ENCODE results near the gene DCBLD1.

Gene DCBLD1

DNA sequence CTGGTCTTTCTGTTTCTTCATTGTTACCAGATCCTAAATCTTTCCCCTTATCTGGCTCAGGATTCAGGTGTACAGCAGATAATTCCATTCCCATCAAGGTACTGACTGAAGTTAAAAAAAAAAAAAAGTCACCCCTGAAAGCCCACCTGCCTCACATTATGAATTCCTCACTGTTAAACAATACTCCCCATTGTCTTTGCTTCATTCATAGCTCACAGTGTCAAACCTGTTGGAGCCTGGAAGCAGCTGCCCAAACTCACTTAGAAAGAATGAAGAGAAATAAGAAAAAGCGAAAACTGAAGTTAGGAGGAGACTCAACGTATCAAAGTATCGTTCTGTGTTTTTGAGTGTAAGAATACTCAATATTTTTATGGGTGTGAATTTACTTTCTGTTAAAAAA lies 1.8 kb upstream of the DCBLD1 start:
- WGBS (ENCODE audit: extremely low coverage, insufficient coverage, insufficient read length): no CpG with 5 or more reads among the region's 3 CpGs
- H3K9ac ChIP-seq (ENCODE audit: low read length): no peak overlapping the region

DNA sequence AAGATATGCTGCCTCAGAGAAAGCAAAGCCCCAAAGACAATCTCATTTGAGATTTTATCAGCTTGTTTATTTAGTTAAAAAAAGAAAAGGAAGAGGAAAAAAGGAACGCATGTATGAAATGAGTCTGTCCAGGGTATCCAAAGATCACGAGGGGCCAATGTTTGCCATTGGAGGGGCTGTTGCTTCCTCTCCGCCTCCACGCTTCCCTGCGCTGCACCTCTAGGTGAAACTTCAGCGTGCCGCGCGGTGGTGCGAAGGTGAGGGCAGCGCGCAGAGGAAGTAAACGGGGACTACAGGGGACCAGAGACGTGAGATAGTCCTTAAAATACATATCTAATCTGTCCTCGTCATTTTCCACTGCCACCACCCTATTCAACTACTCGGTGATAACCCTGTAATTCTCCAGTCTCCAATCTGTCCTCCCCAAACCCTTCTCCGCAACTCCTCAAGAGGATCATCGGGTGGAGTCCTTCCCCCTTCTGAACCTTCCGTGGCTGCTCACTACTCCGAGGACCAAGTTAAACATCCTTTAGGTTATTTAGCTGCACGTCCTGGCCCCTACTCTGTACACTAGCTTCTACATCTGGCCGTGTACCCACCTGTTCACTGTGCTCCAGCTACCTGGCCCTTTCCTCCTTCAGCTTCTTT lies 1.1 kb upstream of the DCBLD1 start:
- Histone ChIP-seq H3K9ac (ENCODE audit: low read length) (no peak overlapping the region), H2AFZ (ENCODE audit: insufficient read depth, low read length, poor library complexity) (no peak overlapping the region), H3K79me1 (ENCODE audit: low read length) (peaks cover 24% of the 10 kb centered on the region), H4K91ac (ENCODE audit: low read depth, low read length) (peak overlapping the region; percentile 98), H2AK5ac (ENCODE audit: low read length) (no peak overlapping the region), H2BK120ac (ENCODE audit: insufficient read depth, low read length, poor library complexity) (peak overlapping the region; percentile 94), H2BK12ac (ENCODE audit: low read length) (peak overlapping the region; percentile 14), H4K8ac (ENCODE audit: low read depth, low read length) (peak overlapping the region; percentile 18), H3K27me3 (ENCODE audit: insufficient read depth, low read length) (no peaks in the 10 kb centered on the region), H2BK5ac (ENCODE audit: low read depth, low read length, poor library complexity) (peak overlapping the region; percentile 27), H3K79me2 (ENCODE audit: control insufficient read depth, insufficient read depth, low read length, poor library complexity) (peaks cover 4% of the 10 kb centered on the region), H3K4me2 (ENCODE audit: low read length) (peak overlapping the region; percentile 77), H3K4me1 (ENCODE audit: control insufficient read depth in 1 of 2, insufficient read depth in 2 of 2, low read length in 2 of 2) (peaks cover 3 to 14% of the 10 kb centered on the region in 2 experiments), H3K9me3 (ENCODE audit: insufficient read depth, low read depth, low read length) (no peaks in the 10 kb centered on the region), H3K18ac (ENCODE audit: low read length) (peak overlapping the region; percentile 31), H3K23ac (ENCODE audit: low read length) (no peak overlapping the region), H3K36me3 (ENCODE audit: control insufficient read depth in 1 of 2, insufficient read depth in 2 of 2, low read length in 2 of 2) (peaks cover 0 to under 1% of the 10 kb centered on the region in 2 experiments), H4K12ac (ENCODE audit: low read depth, low read length) (no peak overlapping the region), H3K27ac (ENCODE audit: low read depth, low read length) (peak overlapping the region; percentile 44), H3K4ac (ENCODE audit: low read depth, low read length) (peak overlapping the region; percentile 30), H3K4me3 (ENCODE audit: low read depth, low read length) (no peak overlapping the region), H3K14ac (ENCODE audit: low read length) (peak overlapping the region; percentile 32)
- DNase-seq: no peak
- WGBS (ENCODE audit: extremely low coverage, insufficient coverage, insufficient read length): no CpG with 5 or more reads among the region's 22 CpGs

More for the DNA sequence above, 1.8 kb upstream of the DCBLD1 start:
- no peak overlapping the region for H3K4ac ChIP-seq (ENCODE audit: low read depth, low read length)
- H3K79me2 ChIP-seq (ENCODE audit: control insufficient read depth, insufficient read depth, low read length, poor library complexity): peaks cover 4% of the 10 kb centered on the region
- no peak overlapping the region for H4K91ac ChIP-seq (ENCODE audit: low read depth, low read length)
- no peak overlapping the region for H3K4me3 ChIP-seq (ENCODE audit: low read depth, low read length)
- peaks cover 24% of the 10 kb centered on the region for H3K79me1 ChIP-seq (ENCODE audit: low read length)
- H3K36me3 ChIP-seq (ENCODE audit: control insufficient read depth in 1 of 2, insufficient read depth in 2 of 2, low read length in 2 of 2): no peaks in the 10 kb centered on the region
- H3K27ac ChIP-seq (ENCODE audit: low read depth, low read length): no peak overlapping the region
- H3K23ac ChIP-seq (ENCODE audit: low read length): no peak overlapping the region
- no peaks in the 10 kb centered on the region for H3K9me3 ChIP-seq (ENCODE audit: insufficient read depth, low read depth, low read length)
- H2BK5ac ChIP-seq (ENCODE audit: low read depth, low read length, poor library complexity): no peak overlapping the region
- H2BK12ac ChIP-seq (ENCODE audit: low read length): no peak overlapping the region
- no peak overlapping the region for H2AFZ ChIP-seq (ENCODE audit: insufficient read depth, low read length, poor library complexity)
- no peak overlapping the region for H2AK5ac ChIP-seq (ENCODE audit: low read length)
- no peak overlapping the region for H2BK120ac ChIP-seq (ENCODE audit: insufficient read depth, low read length, poor library complexity)
- peaks cover 3 to 14% of the 10 kb centered on the region in 2 experiments for H3K4me1 ChIP-seq (ENCODE audit: control insufficient read depth in 1 of 2, insufficient read depth in 2 of 2, low read length in 2 of 2)
- H3K4me2 ChIP-seq (ENCODE audit: low read length): no peak overlapping the region
- H4K8ac ChIP-seq (ENCODE audit: low read depth, low read length): no peak overlapping the region
- H3K14ac ChIP-seq (ENCODE audit: low read length): no peak overlapping the region
- H3K27me3 ChIP-seq (ENCODE audit: insufficient read depth, low read length): no peaks in the 10 kb centered on the region
- H4K12ac ChIP-seq (ENCODE audit: low read depth, low read length): no peak overlapping the region
- no peak for DNase-seq
- H3K18ac ChIP-seq (ENCODE audit: low read length): no peak overlapping the region

DNA sequence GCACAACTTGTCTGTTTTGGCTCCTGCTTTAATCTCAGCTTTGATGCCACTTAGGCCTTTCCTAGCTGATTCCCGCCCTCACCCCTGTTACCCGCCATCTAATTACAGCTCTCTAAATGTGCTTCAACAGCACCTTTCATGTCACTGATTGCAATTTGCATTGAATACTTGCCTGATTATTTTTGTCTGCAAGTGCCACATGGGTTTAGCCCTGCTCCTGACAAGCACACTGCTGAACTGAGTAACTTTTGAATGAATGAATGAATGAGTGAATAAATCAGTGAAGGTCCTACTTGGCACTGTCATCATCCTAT lies 591 bp upstream of the DCBLD1 start:
- no peak overlapping the region for H2AK5ac ChIP-seq (ENCODE audit: low read length)
- peak overlapping the region; percentile 77 for H3K4me2 ChIP-seq (ENCODE audit: low read length)
- H2BK12ac ChIP-seq (ENCODE audit: low read length): peak overlapping the region; percentile 85
- peak overlapping the region; percentile 90 for H3K27ac ChIP-seq (ENCODE audit: low read depth, low read length)
- peak overlapping the region; percentile 98 for H4K91ac ChIP-seq (ENCODE audit: low read depth, low read length)
- peaks cover 2% of the 10 kb centered on the region for H3K9me3 ChIP-seq (ENCODE audit: insufficient read depth, low read depth, low read length)
- H3K23ac ChIP-seq (ENCODE audit: low read length): no peak overlapping the region
- no peak overlapping the region for H2AFZ ChIP-seq (ENCODE audit: insufficient read depth, low read length, poor library complexity)
- H3K79me2 ChIP-seq (ENCODE audit: control insufficient read depth, insufficient read depth, low read length, poor library complexity): peaks cover 4% of the 10 kb centered on the region
- H3K14ac ChIP-seq (ENCODE audit: low read length): peak overlapping the region; percentile 32
- peaks cover 3 to 5% of the 10 kb centered on the region in 2 experiments for H3K36me3 ChIP-seq (ENCODE audit: control insufficient read depth in 1 of 2, insufficient read depth in 2 of 2, low read length in 2 of 2)
- peaks cover 3 to 14% of the 10 kb centered on the region in 2 experiments for H3K4me1 ChIP-seq (ENCODE audit: control insufficient read depth in 1 of 2, insufficient read depth in 2 of 2, low read length in 2 of 2)
- WGBS (ENCODE audit: extremely low coverage, insufficient coverage, insufficient read length): no CpG with 5 or more reads among the region's 2 CpGs
- peak overlapping the region; percentile 71 for H3K4me3 ChIP-seq (ENCODE audit: low read depth, low read length)
- H3K4ac ChIP-seq (ENCODE audit: low read depth, low read length): peak overlapping the region; percentile 30
- H2BK5ac ChIP-seq (ENCODE audit: low read depth, low read length, poor library complexity): peak overlapping the region; percentile 98
- H3K27me3 ChIP-seq (ENCODE audit: insufficient read depth, low read length): no peaks in the 10 kb centered on the region
- H4K12ac ChIP-seq (ENCODE audit: low read depth, low read length): no peak overlapping the region
- H2BK120ac ChIP-seq (ENCODE audit: insufficient read depth, low read length, poor library complexity): peak overlapping the region; percentile 94
- H3K18ac ChIP-seq (ENCODE audit: low read length): peak overlapping the region; percentile 69
- DNase-seq: no peak
- peak overlapping the region; percentile 18 for H4K8ac ChIP-seq (ENCODE audit: low read depth, low read length)
- peaks cover 24% of the 10 kb centered on the region for H3K79me1 ChIP-seq (ENCODE audit: low read length)
- H3K9ac ChIP-seq (ENCODE audit: low read length): no peak overlapping the region

DNA sequence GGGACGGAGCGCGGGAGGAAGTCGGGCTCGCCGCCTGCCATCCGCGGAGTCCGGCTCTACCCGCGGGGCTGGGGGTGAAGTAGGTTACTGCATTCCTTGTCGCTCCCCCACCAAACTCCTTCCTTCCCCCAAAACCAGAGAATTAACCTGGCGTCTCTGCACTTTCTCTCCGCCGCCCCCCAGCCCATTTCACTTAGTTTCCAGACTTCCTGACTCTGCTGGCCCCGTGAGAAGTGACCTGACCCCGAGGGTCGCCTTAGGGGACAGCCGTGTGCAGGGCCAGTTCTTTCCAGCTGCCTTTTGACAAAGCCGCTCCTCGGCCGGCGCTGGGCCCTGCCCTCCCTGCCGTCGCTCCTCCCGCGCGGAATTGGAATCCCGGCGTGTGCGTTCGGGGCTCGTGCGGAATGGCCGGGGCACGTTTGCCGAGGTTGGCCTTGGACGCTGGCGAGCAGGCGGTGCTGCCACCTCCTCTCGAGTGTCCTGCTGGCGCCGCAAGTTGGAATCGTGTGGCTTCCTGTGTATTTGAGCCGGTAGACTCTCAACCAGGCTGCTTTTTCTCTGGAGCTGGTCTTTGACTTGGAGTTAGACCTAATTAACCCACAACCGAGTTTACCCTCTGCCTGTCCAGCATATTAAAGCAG lies 650 bp downstream of the DCBLD1 start:
- Histone ChIP-seq H4K8ac (ENCODE audit: low read depth, low read length) (peak overlapping the region; percentile 63), H3K27ac (ENCODE audit: low read depth, low read length) (peak overlapping the region; percentile 90), H2BK120ac (ENCODE audit: insufficient read depth, low read length, poor library complexity) (peak overlapping the region; percentile 28), H3K23ac (ENCODE audit: low read length) (no peak overlapping the region), H4K91ac (ENCODE audit: low read depth, low read length) (peak overlapping the region; percentile 98), H2BK12ac (ENCODE audit: low read length) (no peak overlapping the region), H3K4ac (ENCODE audit: low read depth, low read length) (peak overlapping the region; percentile 8), H4K12ac (ENCODE audit: low read depth, low read length) (peak overlapping the region; percentile 21), H3K4me3 (ENCODE audit: low read depth, low read length) (peak overlapping the region; percentile 71), H3K79me2 (ENCODE audit: control insufficient read depth, insufficient read depth, low read length, poor library complexity) (peaks cover 6% of the 10 kb centered on the region), H3K4me1 (ENCODE audit: control insufficient read depth in 1 of 2, insufficient read depth in 2 of 2, low read length in 2 of 2) (peaks cover 3 to 14% of the 10 kb centered on the region in 2 experiments), H3K14ac (ENCODE audit: low read length) (peak overlapping the region; percentile 56), H3K79me1 (ENCODE audit: low read length) (peaks cover 24% of the 10 kb centered on the region), H3K9ac (ENCODE audit: low read length) (peak overlapping the region; percentile 52), H2AFZ (ENCODE audit: insufficient read depth, low read length, poor library complexity) (peak overlapping the region; percentile 12), H3K4me2 (ENCODE audit: low read length) (peak overlapping the region; percentile 94), H2BK5ac (ENCODE audit: low read depth, low read length, poor library complexity) (peak overlapping the region; percentile 98), H3K9me3 (ENCODE audit: insufficient read depth, low read depth, low read length) (peaks cover 2% of the 10 kb centered on the region), H3K27me3 (ENCODE audit: insufficient read depth, low read length) (no peaks in the 10 kb centered on the region), H3K18ac (ENCODE audit: low read length) (peak overlapping the region; percentile 31), H2AK5ac (ENCODE audit: low read length) (peak overlapping the region; percentile 16), H3K36me3 (ENCODE audit: control insufficient read depth in 1 of 2, insufficient read depth in 2 of 2, low read length in 2 of 2) (peaks cover 4 to 9% of the 10 kb centered on the region in 2 experiments)
- no CpG with 5 or more reads among the region's 46 CpGs for WGBS (ENCODE audit: extremely low coverage, insufficient coverage, insufficient read length)
- peak; percentile 77 to 84 for DNase-seq
